ENCODE results near the gene C16orf89. TPM values are rescaled to one million over a fixed set of nuclear protein-coding genes. Genes with fewer than 3 reads are reported as not detected.

C16orf89 gene
- total RNA-seq, 1 experiment from 2014 or later, result 1.8 TPM

DNA sequence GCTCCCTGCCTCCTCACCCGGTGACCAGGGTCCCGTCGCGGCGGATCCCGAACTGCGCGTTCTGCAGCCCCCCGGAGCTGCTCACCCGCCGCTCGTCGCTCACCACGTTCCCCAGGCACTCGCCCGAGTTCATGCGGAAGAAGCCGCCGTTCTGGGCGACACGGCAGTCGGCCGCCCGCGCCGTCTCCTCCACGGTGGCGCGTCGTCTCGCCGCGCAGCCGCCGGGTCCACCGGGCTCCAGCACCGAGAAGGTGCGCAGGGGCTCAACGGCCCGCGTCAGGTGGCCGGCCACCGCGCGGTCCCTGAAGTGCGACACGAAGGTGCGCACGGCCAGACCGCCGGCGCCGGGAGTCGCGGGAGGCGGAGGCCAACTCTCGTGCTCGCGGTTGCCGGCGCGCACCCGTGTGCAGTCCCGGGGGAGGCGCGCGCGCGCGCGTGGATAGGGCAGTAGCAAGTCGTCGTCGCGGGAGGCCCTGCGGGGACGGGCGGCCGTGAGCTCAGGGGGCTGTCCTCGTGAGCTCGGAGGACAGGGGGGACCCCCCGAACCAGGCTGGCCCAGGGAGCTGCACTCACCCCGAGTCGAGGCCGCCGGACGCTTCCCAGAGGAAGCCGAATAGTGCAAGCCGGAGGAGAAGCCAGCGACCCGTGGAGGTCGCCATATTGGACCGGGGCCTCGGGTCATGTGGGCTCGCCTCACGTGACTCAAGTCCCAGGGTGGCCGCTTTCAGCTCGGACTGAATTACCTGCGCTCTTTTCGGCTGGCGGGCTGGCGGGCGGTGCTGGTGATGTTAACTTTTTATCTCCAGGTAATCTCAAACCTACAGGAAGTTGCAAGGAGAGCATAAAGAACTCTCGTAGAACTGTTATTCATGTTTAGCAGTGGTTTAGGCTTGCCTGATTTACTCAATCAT lies 32.2 kb downstream of the C16orf89 start, which contains the start of gene NAGPA (continued):
- TF ChIP-seq GTF2I (CRISPR knock-in tag; conservative IDR thresholded peaks at IDR 0.05), result no peak

DNA sequence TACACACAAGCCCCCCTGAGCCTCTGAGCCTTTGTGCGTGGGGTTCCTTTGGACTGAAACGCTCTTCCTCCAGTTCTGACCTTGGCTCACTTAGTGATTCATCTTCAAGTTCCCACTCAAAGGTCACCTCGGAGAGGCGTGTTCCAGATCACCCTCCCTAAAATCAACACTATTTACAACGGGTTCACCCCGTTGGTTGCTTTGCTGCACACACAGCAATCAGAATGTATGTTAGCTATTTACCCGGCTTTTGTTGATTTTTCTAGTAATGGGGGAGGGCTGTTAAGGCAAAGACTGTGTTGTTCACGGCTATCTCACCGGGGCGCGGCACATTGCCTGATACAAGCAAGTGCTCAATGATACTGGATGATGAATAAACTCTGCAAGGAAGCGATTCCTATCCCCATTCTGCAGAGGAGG lies 33.0 kb downstream of the C16orf89 start:
- no peak for TF ChIP-seq SMAD4 (CRISPR knock-in tag; IDR thresholded peaks at IDR 0.05)
- TF ChIP-seq ATF1 (CRISPR knock-in tag; IDR thresholded peaks at IDR 0.05), result no peak
- no peak for TF ChIP-seq JAZF1 (CRISPR knock-in tag; IDR thresholded peaks at IDR 0.05)
- TF ChIP-seq, protein P1, sequence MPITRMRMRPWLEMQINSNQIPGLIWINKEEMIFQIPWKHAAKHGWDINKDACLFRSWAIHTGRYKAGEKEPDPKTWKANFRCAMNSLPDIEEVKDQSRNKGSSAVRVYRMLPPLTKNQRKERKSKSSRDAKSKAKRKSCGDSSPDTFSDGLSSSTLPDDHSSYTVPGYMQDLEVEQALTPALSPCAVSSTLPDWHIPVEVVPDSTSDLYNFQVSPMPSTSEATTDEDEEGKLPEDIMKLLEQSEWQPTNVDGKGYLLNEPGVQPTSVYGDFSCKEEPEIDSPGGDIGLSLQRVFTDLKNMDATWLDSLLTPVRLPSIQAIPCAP (CRISPR knock-in tag; IDR thresholded peaks at IDR 0.05), result no peak
- no peak for TF ChIP-seq ZBTB21 (CRISPR knock-in tag; IDR thresholded peaks at IDR 0.05; ENCODE audit: borderline replicate concordance)
- TF ChIP-seq, protein P2, sequence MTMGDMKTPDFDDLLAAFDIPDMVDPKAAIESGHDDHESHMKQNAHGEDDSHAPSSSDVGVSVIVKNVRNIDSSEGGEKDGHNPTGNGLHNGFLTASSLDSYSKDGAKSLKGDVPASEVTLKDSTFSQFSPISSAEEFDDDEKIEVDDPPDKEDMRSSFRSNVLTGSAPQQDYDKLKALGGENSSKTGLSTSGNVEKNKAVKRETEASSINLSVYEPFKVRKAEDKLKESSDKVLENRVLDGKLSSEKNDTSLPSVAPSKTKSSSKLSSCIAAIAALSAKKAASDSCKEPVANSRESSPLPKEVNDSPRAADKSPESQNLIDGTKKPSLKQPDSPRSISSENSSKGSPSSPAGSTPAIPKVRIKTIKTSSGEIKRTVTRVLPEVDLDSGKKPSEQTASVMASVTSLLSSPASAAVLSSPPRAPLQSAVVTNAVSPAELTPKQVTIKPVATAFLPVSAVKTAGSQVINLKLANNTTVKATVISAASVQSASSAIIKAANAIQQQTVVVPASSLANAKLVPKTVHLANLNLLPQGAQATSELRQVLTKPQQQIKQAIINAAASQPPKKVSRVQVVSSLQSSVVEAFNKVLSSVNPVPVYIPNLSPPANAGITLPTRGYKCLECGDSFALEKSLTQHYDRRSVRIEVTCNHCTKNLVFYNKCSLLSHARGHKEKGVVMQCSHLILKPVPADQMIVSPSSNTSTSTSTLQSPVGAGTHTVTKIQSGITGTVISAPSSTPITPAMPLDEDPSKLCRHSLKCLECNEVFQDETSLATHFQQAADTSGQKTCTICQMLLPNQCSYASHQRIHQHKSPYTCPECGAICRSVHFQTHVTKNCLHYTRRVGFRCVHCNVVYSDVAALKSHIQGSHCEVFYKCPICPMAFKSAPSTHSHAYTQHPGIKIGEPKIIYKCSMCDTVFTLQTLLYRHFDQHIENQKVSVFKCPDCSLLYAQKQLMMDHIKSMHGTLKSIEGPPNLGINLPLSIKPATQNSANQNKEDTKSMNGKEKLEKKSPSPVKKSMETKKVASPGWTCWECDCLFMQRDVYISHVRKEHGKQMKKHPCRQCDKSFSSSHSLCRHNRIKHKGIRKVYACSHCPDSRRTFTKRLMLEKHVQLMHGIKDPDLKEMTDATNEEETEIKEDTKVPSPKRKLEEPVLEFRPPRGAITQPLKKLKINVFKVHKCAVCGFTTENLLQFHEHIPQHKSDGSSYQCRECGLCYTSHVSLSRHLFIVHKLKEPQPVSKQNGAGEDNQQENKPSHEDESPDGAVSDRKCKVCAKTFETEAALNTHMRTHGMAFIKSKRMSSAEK (CRISPR knock-in tag; IDR thresholded peaks at IDR 0.05; ENCODE audit: borderline replicate concordance), result no peak
- TF ChIP-seq, protein P3, sequence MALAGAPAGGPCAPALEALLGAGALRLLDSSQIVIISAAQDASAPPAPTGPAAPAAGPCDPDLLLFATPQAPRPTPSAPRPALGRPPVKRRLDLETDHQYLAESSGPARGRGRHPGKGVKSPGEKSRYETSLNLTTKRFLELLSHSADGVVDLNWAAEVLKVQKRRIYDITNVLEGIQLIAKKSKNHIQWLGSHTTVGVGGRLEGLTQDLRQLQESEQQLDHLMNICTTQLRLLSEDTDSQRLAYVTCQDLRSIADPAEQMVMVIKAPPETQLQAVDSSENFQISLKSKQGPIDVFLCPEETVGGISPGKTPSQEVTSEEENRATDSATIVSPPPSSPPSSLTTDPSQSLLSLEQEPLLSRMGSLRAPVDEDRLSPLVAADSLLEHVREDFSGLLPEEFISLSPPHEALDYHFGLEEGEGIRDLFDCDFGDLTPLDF (CRISPR knock-in tag; IDR thresholded peaks at IDR 0.05), result no peak
- no peak for TF ChIP-seq TCF7 (CRISPR knock-in tag; IDR thresholded peaks at IDR 0.05; ENCODE audit: low read depth)
- no peak for TF ChIP-seq RORB (CRISPR knock-in tag; IDR thresholded peaks at IDR 0.05)
- no peak for TF ChIP-seq ZNF396 (CRISPR knock-in tag; IDR thresholded peaks at IDR 0.05; ENCODE audit: borderline replicate concordance)
- TF ChIP-seq, protein P4, sequence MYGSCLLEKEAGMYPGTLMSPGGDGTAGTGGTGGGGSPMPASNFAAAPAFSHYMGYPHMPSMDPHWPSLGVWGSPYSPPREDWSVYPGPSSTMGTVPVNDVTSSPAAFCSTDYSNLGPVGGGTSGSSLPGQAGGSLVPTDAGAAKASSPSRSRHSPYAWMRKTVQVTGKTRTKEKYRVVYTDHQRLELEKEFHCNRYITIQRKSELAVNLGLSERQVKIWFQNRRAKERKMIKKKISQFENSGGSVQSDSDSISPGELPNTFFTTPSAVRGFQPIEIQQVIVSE (CRISPR knock-in tag; IDR thresholded peaks at IDR 0.05; ENCODE audit: borderline replicate concordance), result no peak
- no peak for TF ChIP-seq ZNF671 (CRISPR knock-in tag; IDR thresholded peaks at IDR 0.05)
- TF ChIP-seq, protein P5, sequence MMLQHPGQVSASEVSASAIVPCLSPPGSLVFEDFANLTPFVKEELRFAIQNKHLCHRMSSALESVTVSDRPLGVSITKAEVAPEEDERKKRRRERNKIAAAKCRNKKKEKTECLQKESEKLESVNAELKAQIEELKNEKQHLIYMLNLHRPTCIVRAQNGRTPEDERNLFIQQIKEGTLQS (CRISPR knock-in tag; conservative IDR thresholded peaks at IDR 0.05), result no peak
- TF ChIP-seq FOXP1 (CRISPR knock-in tag; IDR thresholded peaks at IDR 0.05; ENCODE audit: borderline replicate concordance), result no peak
- no peak for TF ChIP-seq ZNF121 (CRISPR knock-in tag; IDR thresholded peaks at IDR 0.05)
- TF ChIP-seq, protein P6, sequence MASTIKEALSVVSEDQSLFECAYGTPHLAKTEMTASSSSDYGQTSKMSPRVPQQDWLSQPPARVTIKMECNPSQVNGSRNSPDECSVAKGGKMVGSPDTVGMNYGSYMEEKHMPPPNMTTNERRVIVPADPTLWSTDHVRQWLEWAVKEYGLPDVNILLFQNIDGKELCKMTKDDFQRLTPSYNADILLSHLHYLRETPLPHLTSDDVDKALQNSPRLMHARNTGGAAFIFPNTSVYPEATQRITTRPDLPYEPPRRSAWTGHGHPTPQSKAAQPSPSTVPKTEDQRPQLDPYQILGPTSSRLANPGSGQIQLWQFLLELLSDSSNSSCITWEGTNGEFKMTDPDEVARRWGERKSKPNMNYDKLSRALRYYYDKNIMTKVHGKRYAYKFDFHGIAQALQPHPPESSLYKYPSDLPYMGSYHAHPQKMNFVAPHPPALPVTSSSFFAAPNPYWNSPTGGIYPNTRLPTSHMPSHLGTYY (CRISPR knock-in tag; IDR thresholded peaks at IDR 0.05), result no peak
- TF ChIP-seq EMX1 (CRISPR knock-in tag; IDR thresholded peaks at IDR 0.05), result no peak
- TF ChIP-seq, protein P7, sequence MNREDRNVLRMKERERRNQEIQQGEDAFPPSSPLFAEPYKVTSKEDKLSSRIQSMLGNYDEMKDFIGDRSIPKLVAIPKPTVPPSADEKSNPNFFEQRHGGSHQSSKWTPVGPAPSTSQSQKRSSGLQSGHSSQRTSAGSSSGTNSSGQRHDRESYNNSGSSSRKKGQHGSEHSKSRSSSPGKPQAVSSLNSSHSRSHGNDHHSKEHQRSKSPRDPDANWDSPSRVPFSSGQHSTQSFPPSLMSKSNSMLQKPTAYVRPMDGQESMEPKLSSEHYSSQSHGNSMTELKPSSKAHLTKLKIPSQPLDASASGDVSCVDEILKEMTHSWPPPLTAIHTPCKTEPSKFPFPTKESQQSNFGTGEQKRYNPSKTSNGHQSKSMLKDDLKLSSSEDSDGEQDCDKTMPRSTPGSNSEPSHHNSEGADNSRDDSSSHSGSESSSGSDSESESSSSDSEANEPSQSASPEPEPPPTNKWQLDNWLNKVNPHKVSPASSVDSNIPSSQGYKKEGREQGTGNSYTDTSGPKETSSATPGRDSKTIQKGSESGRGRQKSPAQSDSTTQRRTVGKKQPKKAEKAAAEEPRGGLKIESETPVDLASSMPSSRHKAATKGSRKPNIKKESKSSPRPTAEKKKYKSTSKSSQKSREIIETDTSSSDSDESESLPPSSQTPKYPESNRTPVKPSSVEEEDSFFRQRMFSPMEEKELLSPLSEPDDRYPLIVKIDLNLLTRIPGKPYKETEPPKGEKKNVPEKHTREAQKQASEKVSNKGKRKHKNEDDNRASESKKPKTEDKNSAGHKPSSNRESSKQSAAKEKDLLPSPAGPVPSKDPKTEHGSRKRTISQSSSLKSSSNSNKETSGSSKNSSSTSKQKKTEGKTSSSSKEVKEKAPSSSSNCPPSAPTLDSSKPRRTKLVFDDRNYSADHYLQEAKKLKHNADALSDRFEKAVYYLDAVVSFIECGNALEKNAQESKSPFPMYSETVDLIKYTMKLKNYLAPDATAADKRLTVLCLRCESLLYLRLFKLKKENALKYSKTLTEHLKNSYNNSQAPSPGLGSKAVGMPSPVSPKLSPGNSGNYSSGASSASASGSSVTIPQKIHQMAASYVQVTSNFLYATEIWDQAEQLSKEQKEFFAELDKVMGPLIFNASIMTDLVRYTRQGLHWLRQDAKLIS (CRISPR knock-in tag; IDR thresholded peaks at IDR 0.05; ENCODE audit: borderline replicate concordance), result no peak
- Mint-ChIP-seq H3K36me3 (no peaks in the 10 kb centered on the region), H3K9me3 (no peaks in the 10 kb centered on the region), H3K27ac (no peak overlapping the region), H3K4me3 (peak overlapping the region; percentile 72), H3K27me3 (ENCODE audit: low read depth) (no peaks in the 10 kb centered on the region), H3K4me1 (peaks cover 25% of the 10 kb centered on the region)
- ChIA-PET CTCF (interaction anchor here (0.6 to 1.3 kb wide), 2 partner anchors 24 to 75 kb away, joined by 6 to 9 read pairs; no protein-coding TSS in a partner anchor), POLR2A (no interaction called here)
- DNase-seq (ENCODE audit: low spot score) (no peak), ATAC-seq (no peak)

Data from WTC11 (cell line).